Peyer's patch (tissue), 4 donors: ENCODE data around the gene NRARP. TPM values are rescaled to one million over a fixed set of nuclear protein-coding genes. Genes with fewer than 3 reads are reported as not detected.
A peak's percentile ranks its signal among the peaks of the same experiment; 100 is the strongest.

Experiments
- DNase-seq, 3 donors: peaks; one replicate each; pipeline ENCODE4 v3.0.0-alpha.2; 2017 to 2019
- H3K27ac ChIP-seq, 4 donors: fragments of 200-600 bp; sonication (generic); one replicate each; pipeline ENCODE4 v1.5.1; 2016 to 2019
- H3K27me3 ChIP-seq, 2 donors: fragments of 200-600 bp; sonication (generic); one replicate each; pipeline ENCODE4 v1.5.1; 2019
- H3K36me3 ChIP-seq, 3 donors: fragments of 200-600 bp; sonication (generic); one replicate each; pipeline ENCODE4 v1.5.1; 2016 to 2019
- H3K4me1 ChIP-seq, 4 donors: fragments of 200-600 bp; sonication (generic); one replicate each; pipeline ENCODE4 v1.5.1; 2016 to 2019
- H3K4me3 ChIP-seq, 4 donors: fragments of 200-600 bp; sonication (generic); 1 replicate in 3 of 4; 2 replicates in 1 of 4; pipeline ENCODE4 v1.5.1; 2016 to 2019; ENCODE audit warnings: mild to moderate bottlenecking in 1 of 4
- H3K9me3 ChIP-seq, 4 donors: fragments of 200-600 bp; sonication (generic); one replicate each; pipeline ENCODE4 v1.5.1; 2016 to 2019; ENCODE audit warnings: mild to moderate bottlenecking in 1 of 4
- POLR2A ChIP-seq, 2 donors: fragments of 450-650 bp; IDR thresholded peaks; one replicate each; pipeline ENCODE4 v1.5.1; 2017; ENCODE audit warnings: antibody characterized with exemption in 2 of 2, mild to moderate bottlenecking in 2 of 2, moderate library complexity in 2 of 2
- total RNA-seq, 4 donors: library from RNA; depleted of rRNA; stranded (reverse); fragments of >200 nt; gene quantifications; one replicate each; pipeline ENCODE4 v1.1.0, GENCODE V29; 2016
- TF ChIP-seq, protein P1 (sequence below), 6 experiments: fragments of 450-650 bp in 4 of 6; fragments of 200-600 bp in 2 of 6; sonication (generic) in 1 of 6; IDR thresholded peaks; one replicate each; pipeline ENCODE4 v1.5.1; 2017 to 2019; ENCODE audit warnings: antibody characterized with exemption in 6 of 6, mild to moderate bottlenecking in 3 of 6, moderate library complexity in 1 of 6

Gene NRARP
- total RNA-seq, 4 donors from 2014 or later, result 35.3 to 56.1 (median 43.8) TPM

DNA sequence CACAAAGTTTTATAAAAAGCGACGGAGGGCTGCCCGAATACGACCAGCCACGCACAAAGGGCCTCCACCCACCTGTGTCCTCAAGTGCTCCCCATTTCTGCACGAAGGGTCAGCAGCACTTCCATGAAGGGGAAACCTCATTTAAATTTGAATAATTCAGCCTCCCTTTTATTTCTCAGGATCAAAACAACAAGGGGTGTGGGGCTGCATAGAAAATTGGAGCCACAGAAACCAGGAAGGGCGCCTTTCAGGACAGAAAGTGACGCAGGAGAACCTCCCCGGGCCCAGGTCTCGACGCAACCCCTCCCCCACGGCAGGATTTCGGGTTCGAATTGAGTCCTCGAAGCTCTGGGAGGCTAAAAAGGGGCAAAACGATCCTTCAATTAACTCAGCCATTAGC lies 2.1 kb downstream of the NRARP start:
- Histone ChIP-seq H3K27ac (peak overlapping the region in 3 of 4 donors; percentile 84 to 99 (median 96)), H3K4me1 (peaks cover 2 to 65% (median 24%) of the 10 kb centered on the region in 4 donors), H3K4me3 (peak overlapping the region in 3 of 4 donors; percentile 33 to 65 (median 65)), H3K27me3 (no peaks in the 10 kb centered on the region), H3K36me3 (no peaks in the 10 kb centered on the region), H3K9me3 (no peaks in the 10 kb centered on the region)
- DNase-seq, result peak in 1 of 3 donors; percentile 55
- TF ChIP-seq, protein P1, sequence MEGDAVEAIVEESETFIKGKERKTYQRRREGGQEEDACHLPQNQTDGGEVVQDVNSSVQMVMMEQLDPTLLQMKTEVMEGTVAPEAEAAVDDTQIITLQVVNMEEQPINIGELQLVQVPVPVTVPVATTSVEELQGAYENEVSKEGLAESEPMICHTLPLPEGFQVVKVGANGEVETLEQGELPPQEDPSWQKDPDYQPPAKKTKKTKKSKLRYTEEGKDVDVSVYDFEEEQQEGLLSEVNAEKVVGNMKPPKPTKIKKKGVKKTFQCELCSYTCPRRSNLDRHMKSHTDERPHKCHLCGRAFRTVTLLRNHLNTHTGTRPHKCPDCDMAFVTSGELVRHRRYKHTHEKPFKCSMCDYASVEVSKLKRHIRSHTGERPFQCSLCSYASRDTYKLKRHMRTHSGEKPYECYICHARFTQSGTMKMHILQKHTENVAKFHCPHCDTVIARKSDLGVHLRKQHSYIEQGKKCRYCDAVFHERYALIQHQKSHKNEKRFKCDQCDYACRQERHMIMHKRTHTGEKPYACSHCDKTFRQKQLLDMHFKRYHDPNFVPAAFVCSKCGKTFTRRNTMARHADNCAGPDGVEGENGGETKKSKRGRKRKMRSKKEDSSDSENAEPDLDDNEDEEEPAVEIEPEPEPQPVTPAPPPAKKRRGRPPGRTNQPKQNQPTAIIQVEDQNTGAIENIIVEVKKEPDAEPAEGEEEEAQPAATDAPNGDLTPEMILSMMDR (IDR thresholded peaks at IDR 0.05), result no peak
- peak in 1 of 2 donors; percentile 22 for TF ChIP-seq POLR2A (IDR thresholded peaks at IDR 0.05)

DNA sequence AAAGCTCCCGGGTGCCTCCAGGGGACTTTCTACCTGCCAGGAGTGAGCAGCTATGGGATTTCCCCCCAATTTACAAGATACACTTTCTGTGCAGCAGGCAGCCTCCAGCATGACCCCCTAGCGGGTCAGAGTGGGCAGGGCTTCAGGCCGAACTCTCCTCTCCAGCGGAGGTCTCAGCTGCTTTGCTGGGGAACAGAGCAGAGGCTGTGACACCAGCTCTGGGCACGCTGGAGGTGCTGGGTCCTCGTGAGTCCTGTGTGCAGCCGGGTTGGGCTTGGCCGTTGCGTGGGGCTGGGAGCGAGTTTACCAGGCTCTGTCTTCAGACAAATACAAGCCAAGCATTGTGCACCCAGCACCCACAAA lies 2.9 kb downstream of the NRARP start:
- Histone ChIP-seq H3K9me3 (no peaks in the 10 kb centered on the region), H3K4me1 (peaks cover 5 to 65% (median 27%) of the 10 kb centered on the region in 4 donors), H3K36me3 (no peaks in the 10 kb centered on the region), H3K4me3 (peak overlapping the region in 3 of 4 donors; percentile 12 to 65 (median 65)), H3K27me3 (no peaks in the 10 kb centered on the region), H3K27ac (peak overlapping the region; percentile 10 to 99 (median 90))
- DNase-seq, result no peak
- TF ChIP-seq POLR2A (IDR thresholded peaks at IDR 0.05), result no peak
- TF ChIP-seq, protein P1 (IDR thresholded peaks at IDR 0.05), result peak in 1 of 6 experiments; percentile 3

DNA sequence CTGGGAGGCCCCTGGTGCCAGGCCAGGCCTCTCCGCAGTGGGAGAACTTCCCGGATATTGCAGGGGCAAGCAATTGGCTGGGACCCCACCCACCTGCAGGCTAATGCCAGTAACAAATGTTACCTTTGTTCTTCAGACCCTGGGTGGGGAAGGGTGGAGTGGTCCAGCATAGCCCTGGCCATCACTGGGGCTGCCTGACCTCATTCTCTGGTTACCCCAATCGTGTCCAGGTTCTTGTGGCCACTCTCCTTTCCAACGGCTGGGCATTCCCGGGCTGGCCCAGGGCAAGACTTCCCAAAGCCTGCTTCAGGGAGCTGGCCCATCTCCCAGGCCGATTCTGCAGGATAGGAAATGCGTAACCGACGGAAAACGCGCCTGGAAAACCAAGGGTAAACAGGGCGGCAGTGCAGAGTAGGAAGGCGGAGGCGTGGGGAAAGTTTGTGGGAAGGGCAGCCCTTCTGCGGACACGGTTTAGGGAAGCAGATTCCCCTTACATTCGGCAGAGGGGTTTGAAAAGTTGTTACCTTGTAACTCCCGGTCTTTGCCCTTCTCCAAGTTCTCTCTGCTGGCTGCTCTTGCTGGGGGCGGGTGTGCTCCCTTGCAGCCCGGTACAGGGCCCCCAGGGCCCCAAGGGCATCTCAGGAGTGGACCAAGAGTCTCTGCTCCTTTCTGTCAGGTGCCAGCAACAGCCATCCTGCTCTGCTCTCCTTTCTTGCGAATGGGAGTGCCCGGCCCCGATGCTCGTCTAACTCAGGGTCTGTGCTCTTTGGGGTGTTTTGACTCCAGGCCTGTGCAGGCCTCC lies 3.5 kb downstream of the NRARP start:
- Histone ChIP-seq H3K9me3 (no peaks in the 10 kb centered on the region), H3K4me1 (peaks cover 5 to 59% (median 27%) of the 10 kb centered on the region in 4 donors), H3K27me3 (no peaks in the 10 kb centered on the region), H3K36me3 (no peaks in the 10 kb centered on the region), H3K4me3 (peak overlapping the region in 3 of 4 donors; percentile 12 to 65 (median 65)), H3K27ac (peak overlapping the region; percentile 11 to 99 (median 90))
- DNase-seq, result no peak
- peak; percentile 38 to 41 for TF ChIP-seq POLR2A (IDR thresholded peaks at IDR 0.05)
- TF ChIP-seq, protein P1 (IDR thresholded peaks at IDR 0.05), result no peak

DNA sequence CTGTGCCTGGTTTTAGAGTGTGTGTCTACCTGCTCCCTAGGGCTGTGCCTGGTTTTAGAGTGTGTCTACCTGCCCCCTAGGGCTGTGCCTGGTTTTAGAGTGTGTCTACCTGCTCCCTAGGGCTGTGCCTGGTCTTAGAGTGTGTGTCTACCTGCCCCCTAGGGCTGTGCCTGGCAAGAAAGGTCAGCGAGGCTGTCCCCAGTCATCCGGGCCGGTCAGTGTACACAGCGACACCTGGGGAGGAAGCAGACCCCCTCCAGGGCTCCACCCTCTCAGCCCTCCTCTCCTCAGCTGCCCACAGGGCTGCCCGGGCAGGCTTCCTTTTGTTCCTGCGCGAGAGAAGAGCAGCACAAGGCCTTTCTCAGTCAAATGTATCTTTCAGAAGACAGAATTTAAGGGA lies 4.1 kb downstream of the NRARP start:
- peak overlapping the region; percentile 11 to 99 (median 90) for H3K27ac ChIP-seq
- peaks cover 5 to 52% (median 27%) of the 10 kb centered on the region in 4 donors for H3K4me1 ChIP-seq
- TF ChIP-seq, protein P1 (IDR thresholded peaks at IDR 0.05), result no peak
- TF ChIP-seq POLR2A (IDR thresholded peaks at IDR 0.05), result no peak
- no peaks in the 10 kb centered on the region for H3K9me3 ChIP-seq
- no peak for DNase-seq
- H3K36me3 ChIP-seq, result no peaks in the 10 kb centered on the region
- H3K27me3 ChIP-seq, result no peaks in the 10 kb centered on the region
- H3K4me3 ChIP-seq, result peak overlapping the region in 2 of 4 donors; percentile 65

DNA sequence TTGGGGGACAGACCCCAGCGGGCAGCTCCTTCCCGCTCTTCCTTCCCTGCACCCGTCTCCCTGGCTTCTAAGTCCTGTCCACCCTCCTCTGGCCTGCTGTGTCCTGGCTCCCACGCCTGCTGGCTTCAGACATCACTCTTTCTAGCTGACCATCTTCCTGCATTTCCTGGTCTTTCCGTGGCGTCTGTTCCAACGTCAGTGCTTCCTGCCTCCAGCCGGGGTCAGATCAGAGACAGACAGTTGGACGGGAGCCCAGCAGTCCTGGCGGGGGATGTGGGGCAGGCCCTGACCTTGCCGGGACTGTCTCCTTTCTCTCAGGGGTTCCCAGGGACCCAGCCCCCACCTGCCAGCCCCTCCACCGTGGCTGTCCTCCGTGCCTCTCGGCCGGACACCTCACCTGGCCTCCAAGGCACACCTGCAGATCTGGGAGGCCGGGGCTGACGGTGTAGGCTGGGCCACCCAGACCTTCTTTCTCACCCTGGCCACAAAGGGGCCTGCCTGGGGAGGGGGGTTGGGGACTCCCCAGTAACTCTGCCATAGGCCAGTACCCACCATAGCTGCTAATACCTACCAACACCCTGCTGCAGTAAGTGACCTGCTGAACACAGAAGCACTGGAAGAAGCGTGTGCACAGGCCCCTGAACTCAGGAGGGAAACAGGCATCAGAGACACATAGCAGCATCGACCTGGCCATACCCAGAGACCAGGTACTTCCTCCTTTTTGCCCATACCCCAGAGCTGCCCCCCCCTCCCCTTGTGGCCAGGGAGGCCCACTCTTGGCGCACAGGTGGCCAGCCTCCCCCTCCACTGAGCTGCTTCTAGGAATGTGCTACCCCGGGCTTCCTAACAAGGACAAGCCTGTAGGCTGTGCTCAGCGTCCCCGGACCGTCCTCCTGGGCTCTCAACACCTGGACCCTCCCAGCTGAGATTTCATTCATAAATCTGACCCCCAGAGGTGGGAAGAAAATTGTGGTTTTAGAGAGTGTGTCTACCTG lies 5.1 kb downstream of the NRARP start:
- Histone ChIP-seq H3K4me3 (peak overlapping the region in 3 of 4 donors; percentile 25 to 88 (median 65)), H3K27me3 (no peaks in the 10 kb centered on the region), H3K4me1 (peaks cover 5 to 47% (median 24%) of the 10 kb centered on the region in 4 donors), H3K9me3 (no peaks in the 10 kb centered on the region), H3K36me3 (no peaks in the 10 kb centered on the region), H3K27ac (peak overlapping the region; percentile 31 to 99 (median 90))
- TF ChIP-seq, protein P1 (IDR thresholded peaks at IDR 0.05), result peak in 1 of 6 experiments; percentile 2
- TF ChIP-seq POLR2A (IDR thresholded peaks at IDR 0.05), result peak; percentile 27 to 62
- DNase-seq, result peak in 1 of 3 donors; percentile 76
